PC-9 (cell line): ENCODE measurements around the gene AMOTL1.

Source experiments
- CTCF ChIP-seq: fragments of 200-600 bp; sonication (generic); conservative IDR thresholded peaks from 2 replicates; pipeline ENCODE4 v1.6.1; 2017; ENCODE audit warnings: mixed run types, antibody characterized with exemption, mild to moderate bottlenecking, moderate library complexity
- EZH2 ChIP-seq: fragments of 200-600 bp; sonication (generic); IDR thresholded peaks from 2 replicates; pipeline ENCODE4 v1.8.0; 2017; ENCODE audit warnings: antibody characterized with exemption, low read depth

- TF ChIP-seq EZH2 = no peak
- no peak for TF ChIP-seq CTCF
Observed at GRCh38 chr11:94925422-94926270, 157.5 kb downstream of the AMOTL1 start.
